ENCODE results near the gene WHAMM. TPM values are rescaled to one million over a fixed set of nuclear protein-coding genes. Genes with fewer than 3 reads are reported as not detected.
A peak's percentile ranks its signal among the peaks of the same experiment; 100 is the strongest.
"Not testable (repeated sequence)": the region's sequence is repeated elsewhere in the genome, so short reads cannot be mapped to it uniquely, and the experiment has no call there.

Gene WHAMM
- total RNA-seq, 1 donor from 2014 or later, result 6.0 TPM

GRCh38 chr15:82802497-82802896, 6.9 kb upstream of the WHAMM start:
- no peak for DNase-seq (ENCODE audit: low read depth in 2 of 2)

DNA sequence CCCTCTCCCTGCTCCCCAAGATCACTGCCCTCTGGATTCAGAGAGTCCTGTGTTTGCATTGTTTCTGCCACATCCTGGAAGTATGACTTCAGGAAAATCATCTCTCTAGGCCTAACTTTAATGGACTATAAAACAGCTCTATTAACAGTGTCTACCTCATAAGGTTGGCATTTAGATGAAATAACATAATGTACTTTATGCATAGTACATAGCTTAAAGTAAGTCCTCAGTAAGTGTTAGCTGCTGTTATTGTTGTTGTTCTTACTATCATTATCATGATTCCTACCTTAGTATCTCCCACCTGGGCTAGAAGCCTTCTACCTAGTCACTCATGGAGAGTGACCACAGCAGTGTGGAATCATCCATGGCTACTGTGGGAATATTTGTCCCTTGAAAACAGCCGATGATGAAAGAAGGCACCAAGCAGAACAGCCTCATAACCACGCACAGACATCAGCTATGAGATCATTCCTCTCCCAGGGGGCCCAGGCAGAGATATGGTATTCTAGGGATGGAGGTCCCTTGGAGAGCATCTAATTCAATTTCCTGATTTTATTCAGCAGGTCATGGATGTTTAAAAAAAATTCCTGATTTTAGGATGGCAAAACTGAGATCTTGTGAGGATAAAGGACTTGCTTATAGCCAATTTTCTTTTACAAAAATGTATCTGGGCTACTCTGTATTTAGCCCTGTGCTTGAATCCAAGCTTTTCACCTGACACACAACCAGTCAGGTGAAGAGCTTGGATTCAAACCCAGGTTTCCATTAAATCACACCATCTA, 5.4 kb upstream of the WHAMM start:
- no peak for DNase-seq (ENCODE audit: low read depth in 2 of 2)

GRCh38 chr15:82804575-82804949, 4.9 kb upstream of the WHAMM start:
- no peak for DNase-seq (ENCODE audit: low read depth in 2 of 2)

GRCh38 chr15:82805994-82806406, 3.4 kb upstream of the WHAMM start, which contains the start of gene FSD2:
Gene FSD2, minus strand, starts transcription at chr15:82806069. Its CDS starts 18,679 bp downstream, at chr15:82787390.
- no peak for DNase-seq (ENCODE audit: low read depth in 2 of 2)

GRCh38 chr15:82807920-82808633, 1.4 kb upstream of the WHAMM start:
- DNase-seq (ENCODE audit: low read depth in 2 of 2), result no peak

GRCh38 chr15:82808634-82809041, 790 bp upstream of the WHAMM start:
- DNase-seq (ENCODE audit: low read depth in 2 of 2), result no peak

GRCh38 chr15:82810061-82810889, 847 bp downstream of the WHAMM start:
- peak; percentile 47 to 69 for DNase-seq (ENCODE audit: low read depth in 2 of 2)

- peak; percentile 16 to 23 for DNase-seq (ENCODE audit: low read depth in 2 of 2)
Observed at GRCh38 chr15:82810890-82811426, 1.5 kb downstream of the WHAMM start.

DNA sequence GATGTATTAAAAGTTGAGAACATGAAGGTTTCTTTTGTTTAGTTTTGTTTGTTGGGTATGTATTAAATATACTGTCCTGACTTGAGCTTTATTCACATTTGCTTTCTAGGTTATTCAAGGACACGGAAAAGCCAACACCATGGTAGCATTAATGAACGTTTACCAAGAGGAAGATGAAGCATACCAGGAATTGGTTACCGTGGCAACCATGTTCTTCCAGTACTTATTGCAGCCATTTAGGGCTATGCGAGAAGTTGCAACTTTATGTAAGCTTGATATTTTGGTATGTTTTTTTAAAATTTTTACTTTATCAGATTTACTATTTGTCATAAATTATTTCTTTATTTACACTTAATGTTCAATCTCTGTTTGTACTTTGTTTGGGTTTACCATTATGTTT, 3.6 kb downstream of the WHAMM start:
- peak; percentile 25 to 67 for DNase-seq (ENCODE audit: low read depth in 2 of 2)

DNA sequence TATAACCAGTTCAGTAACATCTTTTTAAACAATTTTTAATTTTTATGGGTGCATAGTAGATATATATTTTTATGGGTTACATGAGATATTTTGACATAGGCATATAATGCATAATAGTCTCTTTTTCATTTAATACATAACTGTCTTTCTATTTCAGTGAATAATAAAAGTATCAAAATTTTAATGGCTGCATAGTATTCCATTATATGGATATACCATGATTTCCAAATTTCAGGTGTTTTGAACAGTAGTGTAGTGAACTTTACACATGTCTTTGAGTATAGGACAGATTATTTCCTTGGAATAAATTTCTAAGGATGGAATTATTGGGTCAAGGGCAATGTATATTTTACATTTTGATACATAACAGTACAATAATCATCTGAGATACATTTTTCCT, 10.7 kb downstream of the WHAMM start:
- DNase-seq (ENCODE audit: low read depth in 2 of 2), result no peak

- DNase-seq (ENCODE audit: low read depth in 2 of 2), result not testable (repeated sequence)
Observed at GRCh38 chr15:82821396-82821795, 12.0 kb downstream of the WHAMM start.

DNA sequence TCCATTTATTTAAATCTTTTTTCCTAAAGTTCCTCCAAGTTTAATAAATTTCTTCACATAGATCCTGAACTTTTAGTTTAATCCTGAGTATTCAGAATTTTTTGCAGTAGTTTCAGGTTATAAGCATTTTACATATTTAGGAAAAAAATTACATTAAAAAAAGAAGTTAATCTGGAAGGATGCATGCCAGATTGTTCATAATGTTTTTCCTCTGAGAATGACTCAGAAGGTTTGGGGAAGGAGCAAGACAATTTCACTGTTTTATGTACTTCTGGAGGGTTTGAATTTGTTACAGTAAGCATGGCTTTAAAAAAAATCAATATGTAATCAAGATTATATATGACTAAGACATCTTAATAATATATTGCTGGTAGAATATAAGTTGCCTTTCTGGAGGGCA, 12.4 kb downstream of the WHAMM start:
- DNase-seq (ENCODE audit: low read depth in 2 of 2), result not testable (repeated sequence)

DNA sequence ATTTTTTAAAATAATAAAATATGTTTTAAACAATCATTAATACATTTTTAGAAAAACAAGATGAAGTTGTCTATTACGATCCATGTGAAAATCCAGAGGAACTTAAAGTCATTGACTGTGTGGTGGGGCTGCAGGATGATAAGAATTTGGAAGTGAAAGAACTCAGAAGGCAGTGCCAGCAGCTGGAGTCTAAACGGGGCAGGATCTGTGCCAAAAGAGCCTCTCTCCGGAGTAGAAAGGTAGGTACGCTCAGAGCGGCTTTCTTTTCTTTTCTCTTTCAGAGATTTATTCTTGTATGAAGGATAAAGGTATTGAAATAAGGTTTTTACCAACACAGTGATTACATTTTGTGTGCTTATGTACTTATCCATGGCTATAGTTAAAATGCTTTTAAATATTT, 13.6 kb downstream of the WHAMM start:
- DNase-seq (ENCODE audit: low read depth in 2 of 2), result no peak

GRCh38 chr15:82828075-82828474, 18.6 kb downstream of the WHAMM start:
- no peak for DNase-seq (ENCODE audit: low read depth in 2 of 2)

DNA sequence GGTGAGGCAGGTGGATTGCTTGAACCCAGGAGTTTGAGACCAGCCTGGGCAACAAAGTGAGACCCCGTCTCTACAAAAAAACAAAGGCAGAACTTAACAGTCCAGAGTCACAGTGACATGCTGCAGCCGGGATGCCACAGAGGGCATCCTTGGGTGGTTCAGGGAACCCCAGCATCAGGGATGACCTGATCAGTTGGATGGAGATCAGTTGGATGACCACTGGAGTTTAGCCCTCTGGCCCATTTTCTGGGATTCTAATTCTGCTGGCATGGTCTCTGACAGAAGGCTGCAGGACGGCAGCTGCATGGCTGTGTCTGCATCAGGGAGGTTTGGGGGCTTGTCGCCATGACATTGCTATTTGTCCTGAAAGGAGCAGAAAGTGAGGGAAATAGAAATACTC, 19.8 kb downstream of the WHAMM start:
- no peak for DNase-seq (ENCODE audit: low read depth in 2 of 2)

- DNase-seq (ENCODE audit: low read depth in 2 of 2), result no peak
Observed at GRCh38 chr15:82830427-82831173, 21.2 kb downstream of the WHAMM start.

DNA sequence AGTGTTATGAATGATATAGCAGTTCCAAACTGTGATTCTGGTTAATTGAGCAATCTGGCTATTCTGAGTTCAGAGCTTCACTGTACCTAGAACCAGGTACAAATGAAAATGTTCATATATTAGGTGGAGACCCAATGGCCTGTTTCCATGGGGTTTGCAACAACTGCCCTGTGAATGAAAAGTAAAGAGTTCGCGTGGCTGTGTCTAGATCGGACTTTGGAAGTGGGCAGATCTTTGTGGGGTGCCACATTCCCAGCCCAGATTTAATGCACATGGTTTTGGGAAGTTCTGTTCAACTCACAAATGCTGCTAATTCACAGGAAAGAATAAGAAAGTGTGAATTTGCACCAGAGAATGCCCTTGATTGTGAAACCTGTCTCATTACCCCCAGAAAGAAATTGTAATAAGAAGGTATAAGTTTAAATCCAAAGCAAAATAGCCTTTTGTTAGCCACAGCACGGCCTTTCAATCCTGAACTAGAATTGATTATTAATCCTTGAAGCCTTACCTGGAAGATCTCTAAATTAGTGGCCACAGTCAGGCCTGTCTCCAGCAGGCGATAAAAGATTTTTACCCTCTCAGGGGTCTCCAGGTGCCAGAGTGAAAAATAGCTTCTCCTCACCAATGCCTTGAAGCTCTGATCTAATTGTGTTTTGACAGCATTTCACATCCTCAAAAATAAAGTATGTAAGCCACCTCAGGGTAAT, 22.6 kb downstream of the WHAMM start:
- DNase-seq (ENCODE audit: low read depth in 2 of 2), result no peak

GRCh38 chr15:82832601-82833361, 23.4 kb downstream of the WHAMM start:
- DNase-seq (ENCODE audit: low read depth in 2 of 2), result peak in 1 of 2 donors; percentile 83

DNA sequence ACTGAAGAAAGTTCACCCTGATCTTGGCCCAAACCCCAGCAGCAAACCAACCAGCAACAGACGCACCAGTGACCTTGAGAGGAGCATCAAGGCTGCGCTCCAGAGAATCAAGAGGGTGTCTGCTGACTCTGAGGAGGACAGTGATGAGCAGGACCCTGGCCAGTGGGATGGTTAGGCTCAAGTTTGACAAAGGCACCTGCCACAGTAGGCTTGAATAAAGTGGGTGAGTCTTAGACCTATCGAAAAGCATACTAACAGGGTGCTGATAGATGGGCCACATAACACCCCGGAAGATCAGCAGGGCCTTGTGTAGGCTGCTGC, 23.9 kb downstream of the WHAMM start:
- no peak for DNase-seq (ENCODE audit: low read depth in 2 of 2)
